ENCODE results near the gene CELF4. TPM values are rescaled to one million over a fixed set of nuclear protein-coding genes. Genes with fewer than 3 reads are reported as not detected.

The CELF4 gene
- total and polyA plus RNA-seq, 2 of the 4 experiments (the other 2 are of a cell fraction): not detected

GRCh38 chr18:37604032-37604431, 38.4 kb upstream of the CELF4 start:
- WGBS, 2 experiments (ENCODE audit: extremely low coverage in 2 of 2, insufficient read length in 1 of 2): no CpG with 5 or more reads among the region's 4 CpGs
- Histone ChIP-seq H4K91ac (ENCODE audit: insufficient read depth, low read depth, low read length) (no peak overlapping the region), H3K4ac (ENCODE audit: low read depth, low read length) (no peak overlapping the region), H2AFZ (replicated peaks; ENCODE audit: low read length, poor library complexity) (no peak overlapping the region), H2BK20ac (ENCODE audit: low read depth, low read length) (no peak overlapping the region), H3K23ac (ENCODE audit: low read depth, low read length) (no peak overlapping the region), H3K27me3 (ENCODE audit: control insufficient read depth, insufficient read depth, low read length) (no peaks in the 10 kb centered on the region), H3K79me1 (ENCODE audit: low read depth in 1 of 2, low read length in 2 of 2) (no peaks in the 10 kb centered on the region), H3K14ac (replicated peaks; ENCODE audit: low read depth, low read length) (no peak overlapping the region), H2BK120ac (ENCODE audit: low read depth, low read length) (no peak overlapping the region), H2BK5ac (ENCODE audit: low read depth, low read length, poor library complexity, severe bottlenecking) (no peak overlapping the region), H4K20me1 (ENCODE audit: insufficient read depth, low read length) (no peaks in the 10 kb centered on the region), H3K4me3 (ENCODE audit: insufficient read depth, low read depth, low read length) (no peak overlapping the region), H3K27ac (ENCODE audit: insufficient read depth, low read length) (no peak overlapping the region), H4K5ac (ENCODE audit: low read depth, low read length) (no peak overlapping the region), H3K4me1 (ENCODE audit: control insufficient read depth, insufficient read depth, low read length) (no peaks in the 10 kb centered on the region), H2AK9ac (replicated peaks; ENCODE audit: low read depth, low read length, poor library complexity) (no peak overlapping the region), H3K56ac (ENCODE audit: extremely low read depth, insufficient read depth, low read length) (no peak overlapping the region), H3K36me3 (ENCODE audit: control insufficient read depth, insufficient read depth, low read length) (no peaks in the 10 kb centered on the region), H3K4me2 (ENCODE audit: low read depth, low read length) (no peak overlapping the region), H3K9me3 (ENCODE audit: control insufficient read depth, insufficient read depth, low read length) (no peaks in the 10 kb centered on the region; the same call in 1 of the 2 replicates), H3K18ac (ENCODE audit: low read depth, low read length) (no peak overlapping the region), H2AK5ac (ENCODE audit: low read depth, low read length) (no peak overlapping the region), H4K8ac (ENCODE audit: low read depth in 2 of 2, low read length in 2 of 2) (no peak overlapping the region), H3K9ac (ENCODE audit: low read depth, low read length) (no peak overlapping the region), H2BK15ac (ENCODE audit: low read depth, low read length) (no peak overlapping the region), H3K9me1 (ENCODE audit: insufficient read depth, low read length) (no peaks in the 10 kb centered on the region)
- TF ChIP-seq SMC3 (IDR thresholded peaks at IDR 0.05; ENCODE audit: low read depth, low read length) (no peak), RCOR1 (IDR thresholded peaks at IDR 0.05; ENCODE audit: insufficient replicate concordance, low read length) (no peak), MAZ (IDR thresholded peaks at IDR 0.05; ENCODE audit: borderline replicate concordance, low read depth, low read length) (no peak), MXI1 (IDR thresholded peaks at IDR 0.05; ENCODE audit: borderline replicate concordance, low read depth, low read length) (no peak), CHD1 (IDR thresholded peaks at IDR 0.05; ENCODE audit: low read depth, low read length) (no peak)
- ChIA-PET CTCF (no interaction called here), POLR2A (ENCODE audit: unreplicated experiment) (no interaction called here)
- dilution Hi-C loops (cut with HindIII; ENCODE audit: low sequenced_read_pairs, unreplicated experiment) (no loop called here), intact Hi-C loops (cut with micrococcal nuclease) (no loop called here), in situ Hi-C loops (cut with MboI; ENCODE audit: low sequenced_read_pairs) (no loop called here)
- DNase-seq: no peak
- no TSS peak for BruUV-seq (replicated peaks)
- ATAC-seq (ENCODE audit: low read depth): no peak
